K562 (cell line): Measurements from ENCODE around the gene FRMD4A. TPM values are rescaled to one million over a fixed set of nuclear protein-coding genes. Genes with fewer than 3 reads are reported as not detected.
A peak's percentile ranks its signal among the peaks of the same experiment; 100 is the strongest.

ENCODE experiments used
- ATAC-seq: fragments of 200-7000 bp; cut with Tn5 transposase; 3 replicates; pipeline ENCODE4 v1.9.1; 2020; ENCODE audit warnings: moderate library complexity
- BruUV-seq: library from RNA; stranded (reverse); fragments of 400-500 nt; replicated peaks from 2 replicates; lab custom pipeline; 2021; lab: Mats Ljungman, UMichigan
- CTCF ChIA-PET: fragments of 300-600 bp; formaldehyde crosslinking; extraction: SDS; loops from one replicate; lab custom pipeline; 2021; ENCODE audit warnings: low intra/inter-chr PET ratio; lab: Yijun Ruan, JAX
- POLR2A ChIA-PET: fragments of 300-600, 350-650 bp; sonication (Branson Sonifier 250); formaldehyde crosslinking; extraction: SDS; loops from one replicate; lab custom pipeline; 2021; ENCODE audit warnings: antibody characterized with exemption, inconsistent platforms; lab: Yijun Ruan, JAX
- DNase-seq, 4 experiments: peaks; one replicate each; pipeline versions ENCODE4 v3.0.0 to v3.0.0-alpha.2; 2011 to 2018; ENCODE audit warnings: low spot score in 3 of 4, mixed read lengths in 3 of 4; ENCODE audit errors: extremely low read depth in 1 of 4
- FAIRE-seq: peaks from 2 replicates; lab custom pipeline; 2011; peaks lifted over from hg19 to GRCh38; lab: Jason Lieb, UNC
- H2AFZ ChIP-seq: 2 replicates; pipeline ENCODE4 v1.6.0; 2011; ENCODE audit warnings: low read depth, low read length, control low read depth, inconsistent platforms
- H3K27ac ChIP-seq: fragments of 200-600 bp; 3 replicates; pipeline ENCODE4 v1.8.0; 2011; ENCODE audit warnings: low read depth, mild to moderate bottlenecking, control low read depth, inconsistent platforms, low read length, moderate library complexity, mixed read lengths; ENCODE audit errors: extremely low read depth
- H3K27me3 ChIP-seq, 2 experiments: fragments of 300-600 bp in 1 of 2; 2 replicates in 1 of 2; 3 replicates in 1 of 2; pipeline versions ENCODE4 v1.6.0 to v1.8.0; 2011; ENCODE audit warnings: inconsistent platforms in 2 of 2, low read length in 2 of 2, mild to moderate bottlenecking in 1 of 2, mixed read lengths in 1 of 2, moderate library complexity in 1 of 2; ENCODE audit not compliant: control insufficient read depth in 2 of 2, insufficient read depth in 2 of 2
- H3K36me3 ChIP-seq: fragments of 300-600 bp; 3 replicates; pipeline ENCODE4 v1.8.0; 2011; ENCODE audit warnings: mild to moderate bottlenecking, low read length, inconsistent platforms; ENCODE audit not compliant: control insufficient read depth, insufficient read depth
- H3K4me1 ChIP-seq, 2 experiments: fragments of 200-600 bp in 1 of 2; replicated peaks in 1 of 2; 2 replicates in 1 of 2; 3 replicates in 1 of 2; pipeline versions ENCODE4 v1.5.1 to v1.8.0; 2011; ENCODE audit warnings: inconsistent platforms in 2 of 2, low read length in 2 of 2, mild to moderate bottlenecking in 1 of 2, mixed read lengths in 1 of 2, moderate library complexity in 1 of 2; ENCODE audit not compliant: control insufficient read depth in 2 of 2, insufficient read depth in 2 of 2
- H3K4me2 ChIP-seq: 2 replicates; pipeline ENCODE4 v1.6.1; 2011; ENCODE audit warnings: low read length, control low read depth, inconsistent platforms, mixed read lengths; ENCODE audit not compliant: insufficient read depth
- H3K4me3 ChIP-seq: fragments of 200-600 bp; sonication (generic), shearing (Covaris generic); 2 replicates; pipeline ENCODE4 v1.5.1; 2016; ENCODE audit warnings: control low read depth, inconsistent platforms
- H3K79me2 ChIP-seq: fragments of 200-600 bp; 3 replicates; pipeline ENCODE4 v1.8.0; 2011; ENCODE audit warnings: low read length, inconsistent platforms; ENCODE audit not compliant: control insufficient read depth, insufficient read depth
- H3K9ac ChIP-seq, 2 experiments: 2 replicates each; pipeline versions ENCODE4 v1.6.0 to v1.6.1; 2011; ENCODE audit warnings: low read depth in 2 of 2, low read length in 2 of 2, control low read depth in 1 of 2, inconsistent platforms in 1 of 2, mild to moderate bottlenecking in 1 of 2, mixed read lengths in 1 of 2; ENCODE audit not compliant: insufficient read depth in 1 of 2
- H3K9me1 ChIP-seq: one replicate; pipeline ENCODE4 v1.6.0; 2011; ENCODE audit warnings: inconsistent platforms, mild to moderate bottlenecking, low read length, moderate library complexity; ENCODE audit not compliant: control insufficient read depth, insufficient read depth
- H3K9me3 ChIP-seq: replicated peaks from 2 replicates; pipeline ENCODE4 v1.5.1; 2011; ENCODE audit warnings: low read depth, low read length, inconsistent platforms; ENCODE audit not compliant: control insufficient read depth, insufficient read depth
- H4K20me1 ChIP-seq: replicated peaks from 2 replicates; pipeline ENCODE4 v1.6.1; 2011; ENCODE audit warnings: low read length, inconsistent platforms, mixed read lengths; ENCODE audit not compliant: control insufficient read depth, insufficient read depth
- BCL6 ChIP-seq: fragments of 250-450 bp; sonication (Bioruptor Pico); IDR thresholded peaks from 2 replicates; pipeline ENCODE4 v1.4.0; 2020
- CREB1 ChIP-seq, 2 experiments: sonication (generic) in 1 of 2; formaldehyde crosslinking in 1 of 2; IDR thresholded peaks; 2 replicates each; pipeline versions ENCODE4 v1.6.1 to v1.8.0; 2012 to 2022; ENCODE audit warnings: inconsistent platforms in 1 of 2, mild to moderate bottlenecking in 1 of 2, missing genetic modification reagents in 1 of 2, moderate library complexity in 1 of 2
- GABPB2 ChIP-seq: fragments of 250-450 bp; sonication (Bioruptor Pico); conservative IDR thresholded peaks from 2 replicates; pipeline ENCODE4 v1.5.1; 2021; ENCODE audit warnings: mild to moderate bottlenecking
- KAT2B ChIP-seq: IDR thresholded peaks from one replicate; pipeline ENCODE4 v1.6.1; 2012; ENCODE audit warnings: low read depth, mild to moderate bottlenecking, control low read depth, inconsistent platforms, low read length, moderate library complexity
- NEUROD1 ChIP-seq: fragments of 150-350 bp; IDR thresholded peaks from 2 replicates; pipeline ENCODE4 v1.6.1; 2014; ENCODE audit warnings: borderline replicate concordance, low read length, low read depth; ENCODE audit not compliant: partially characterized antibody
- NONO ChIP-seq, 2 experiments: fragments of 200-400 bp in 1 of 2; fragments of 450-650 bp in 1 of 2; formaldehyde crosslinking in 1 of 2; IDR thresholded peaks; 2 replicates each; pipeline ENCODE4 v1.6.1; 2017; ENCODE audit warnings: low read depth in 2 of 2, mild to moderate bottlenecking in 2 of 2, moderate library complexity in 2 of 2, low read length in 1 of 2
- PPARD ChIP-seq: fragments of 250-450 bp; sonication (Bioruptor Pico); IDR thresholded peaks from 2 replicates; pipeline ENCODE4 v1.8.0; 2022; ENCODE audit warnings: inconsistent platforms, mild to moderate bottlenecking, moderate library complexity
- SMC3 ChIP-seq: conservative IDR thresholded peaks from 2 replicates; pipeline ENCODE4 v1.6.1; 2011; ENCODE audit warnings: low read depth, low read length, improper control_type of control experiment; ENCODE audit not compliant: insufficient read depth
- YY1 ChIP-seq, 3 experiments: IDR thresholded peaks; 2 replicates each; pipeline ENCODE4 v1.6.1; 2011; ENCODE audit warnings: low read length in 2 of 3, mild to moderate bottlenecking in 2 of 3, moderate library complexity in 2 of 3, borderline replicate concordance in 1 of 3, control low read depth in 1 of 3, low read depth in 1 of 3; ENCODE audit not compliant: insufficient read depth in 3 of 3, insufficient replicate concordance in 2 of 3, control insufficient read depth in 1 of 3, insufficient read length in 1 of 3; ENCODE audit errors: extremely low read depth in 1 of 3
- ZNF316 ChIP-seq: fragments of 450-650 bp; IDR thresholded peaks from 2 replicates; pipeline ENCODE4 v1.6.1; 2016
- ZNF589 ChIP-seq: fragments of 200-800 bp; sonication (Bioruptor generic); IDR thresholded peaks from 2 replicates; pipeline ENCODE4 v1.6.1; 2016; ENCODE audit warnings: low read depth, missing genetic modification characterization, missing compliant biosample characterization
- WGBS: fragments of 100-300 bp; shearing (Covaris generic); methylation state at CpG from one replicate; pipeline ENCODE4 v1.1.6; 2016; ENCODE audit warnings: low coverage, mixed read lengths; ENCODE audit not compliant: insufficient coverage; ENCODE audit errors: missing lambda C conversion rate; 5-methylcytosine and 5-hydroxymethylcytosine counted together
- in situ Hi-C: fragments of 300-500 bp; cut with MboI; formaldehyde crosslinking; loops from 4 replicates; pipeline ENCODE4 v1.15.0; 2018; ENCODE audit warnings: inconsistent platforms, mixed read lengths
- intact Hi-C: fragments of 100-400 bp; cut with micrococcal nuclease; formaldehyde crosslinking; loops from 2 replicates; pipeline ENCODE4 v1.14.2; 2022
- polyA plus RNA-seq, 8 experiments: library from polyadenylated mRNA; depleted of rRNA in 4 of 8; stranded (reverse) in 5 of 8; unstranded in 3 of 8; fragments of >200 nt; fragmentation: Nextera tagmentation in 2 of 8; fragmentation: Illumina TruSeq in 1 of 8; extraction: Ambion mirVana in 2 of 8; extraction: Trizol in 1 of 8; gene quantifications; 2 replicates each; pipeline versions ENCODE4 v1.2.1 to v1.2.3, GENCODE V29; 2011 to 2014; ENCODE audit warnings: inconsistent platforms in 1 of 8, missing spikeins in 1 of 8
- total RNA-seq, 7 experiments: library from RNA; depleted of rRNA in 6 of 7; stranded (reverse); fragments of >200 nt in 6 of 7; fragmentation: Illumina TruSeq in 2 of 7; extraction: Trizol in 2 of 7; gene quantifications; 2 replicates each; pipeline versions ENCODE4 v1.2.1 to v1.2.3, GENCODE V29; 2011 to 2021; ENCODE audit warnings: low replicate concordance in 1 of 7
- TF ChIP-seq, protein P1 (sequence below): IDR thresholded peaks from 2 replicates; pipeline ENCODE4 v1.6.1; 2011; ENCODE audit warnings: borderline replicate concordance, low read depth, mild to moderate bottlenecking, moderate library complexity, low read length; ENCODE audit not compliant: insufficient read depth, poor library complexity, severe bottlenecking
- TF ChIP-seq, protein P2 (sequence below): fragments of 450-650 bp; formaldehyde crosslinking; IDR thresholded peaks from 2 replicates; pipeline ENCODE4 v1.4.0; 2022; ENCODE audit warnings: missing genetic modification characterization
- TF ChIP-seq, protein P3 (sequence below): fragments of 250-450 bp; sonication (Bioruptor Pico); IDR thresholded peaks from 2 replicates; pipeline ENCODE4 v1.8.0; 2022; ENCODE audit warnings: moderate library complexity, mild to moderate bottlenecking, inconsistent platforms

The FRMD4A gene
- total and polyA plus RNA-seq, 9 of the 15 experiments (the other 6 are each of a cell fraction or from before 2014, with no cell fraction given), result 0.80 to 5.2 (median 3.0) TPM

DNA sequence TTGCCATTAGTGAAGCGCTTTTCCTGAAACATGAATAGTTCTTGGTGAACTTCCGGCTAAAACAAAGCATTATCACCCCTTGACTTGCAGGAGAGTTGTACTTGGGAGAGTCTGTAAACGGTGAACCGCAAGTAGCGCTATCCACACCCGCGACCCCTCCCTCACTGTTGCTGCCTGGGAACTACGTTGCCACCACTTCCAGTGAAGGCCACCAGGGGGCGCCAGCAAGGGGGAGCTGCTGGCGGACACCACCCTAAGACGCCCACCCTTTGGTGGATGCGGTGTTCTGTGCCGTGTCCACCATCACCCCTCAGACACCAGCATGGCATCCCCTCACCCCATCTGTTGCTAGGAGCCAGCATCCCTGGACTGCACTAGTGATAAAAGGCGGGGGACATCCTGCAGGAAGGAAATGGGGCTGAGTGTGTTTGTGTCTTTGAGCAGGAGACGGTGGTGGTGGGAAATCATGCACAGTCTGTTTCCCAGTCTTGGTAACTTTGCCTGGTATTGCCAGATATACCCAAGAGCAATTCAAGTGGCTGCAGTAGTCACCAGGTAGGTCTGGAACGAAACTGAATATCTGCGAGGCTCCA, 298.2 kb downstream of the FRMD4A start (continued):
- TF ChIP-seq, protein P1, sequence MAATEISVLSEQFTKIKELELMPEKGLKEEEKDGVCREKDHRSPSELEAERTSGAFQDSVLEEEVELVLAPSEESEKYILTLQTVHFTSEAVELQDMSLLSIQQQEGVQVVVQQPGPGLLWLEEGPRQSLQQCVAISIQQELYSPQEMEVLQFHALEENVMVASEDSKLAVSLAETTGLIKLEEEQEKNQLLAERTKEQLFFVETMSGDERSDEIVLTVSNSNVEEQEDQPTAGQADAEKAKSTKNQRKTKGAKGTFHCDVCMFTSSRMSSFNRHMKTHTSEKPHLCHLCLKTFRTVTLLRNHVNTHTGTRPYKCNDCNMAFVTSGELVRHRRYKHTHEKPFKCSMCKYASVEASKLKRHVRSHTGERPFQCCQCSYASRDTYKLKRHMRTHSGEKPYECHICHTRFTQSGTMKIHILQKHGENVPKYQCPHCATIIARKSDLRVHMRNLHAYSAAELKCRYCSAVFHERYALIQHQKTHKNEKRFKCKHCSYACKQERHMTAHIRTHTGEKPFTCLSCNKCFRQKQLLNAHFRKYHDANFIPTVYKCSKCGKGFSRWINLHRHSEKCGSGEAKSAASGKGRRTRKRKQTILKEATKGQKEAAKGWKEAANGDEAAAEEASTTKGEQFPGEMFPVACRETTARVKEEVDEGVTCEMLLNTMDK, result peak; percentile 58
- TF ChIP-seq SMC3 (peak; percentile 68), CREB1 (IDR thresholded peaks at IDR 0.05) (0 out of 2 replicates have a peak, but pooled peaks have one; percentile 23), CREB1 (CRISPR knock-in tag; IDR thresholded peaks at IDR 0.05) (no peak)

DNA sequence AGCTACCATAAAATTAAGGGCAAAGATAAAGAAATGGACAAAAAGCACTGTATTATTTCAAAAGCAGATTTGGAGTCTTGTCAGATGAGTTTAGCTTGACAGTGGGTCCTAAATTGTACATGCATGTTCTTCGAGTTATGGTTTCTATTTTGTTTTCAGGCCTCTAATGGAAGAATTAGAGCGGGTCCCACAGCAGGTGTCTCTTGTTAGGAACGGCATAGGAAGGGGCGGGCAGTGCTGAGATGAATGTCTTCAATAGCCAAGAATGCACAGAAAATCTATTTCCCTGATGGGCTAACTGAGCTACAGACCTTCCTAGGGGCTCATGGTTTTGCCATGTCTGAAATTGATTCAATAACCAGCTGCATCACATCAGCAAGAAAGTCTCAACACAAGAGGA, 304.4 kb downstream of the FRMD4A start:
- intact Hi-C loops, result no loop called here
- Histone ChIP-seq H3K79me2 (no peaks in the 10 kb centered on the region), H3K9me3 (no peaks in the 10 kb centered on the region), H3K36me3 (no peaks in the 10 kb centered on the region), H3K27me3 (peaks cover 4 to 12% of the 10 kb centered on the region in 2 experiments), H3K4me2 (no peak overlapping the region), H3K27ac (no peak overlapping the region), H2AFZ (no peak overlapping the region), H4K20me1 (no peaks in the 10 kb centered on the region), H3K4me3 (no peak overlapping the region), H3K4me1 (no peaks in the 10 kb centered on the region), H3K9me1 (no peaks in the 10 kb centered on the region), H3K9ac (no peak overlapping the region)
- in situ Hi-C loops, result no loop called here
- ChIA-PET POLR2A (interaction anchor here (0.6 to 1.4 kb wide), 2 partner anchors 18 to 140 kb away, joined by 3 to 5 read pairs; no protein-coding TSS in a partner anchor), CTCF (interaction anchor here (0.7 kb wide), 1 partner anchor 558 kb away, joined by 3 read pairs; no protein-coding TSS in a partner anchor)
- DNase-seq, result no peak
- 2% methylated on average over 4 of the region's 4 CpGs for WGBS
- no TSS peak for BruUV-seq
- no peak for FAIRE-seq
- no peak for ATAC-seq
- no peak for TF ChIP-seq BCL6
- TF ChIP-seq ZNF316, result no peak
- TF ChIP-seq, protein P2, sequence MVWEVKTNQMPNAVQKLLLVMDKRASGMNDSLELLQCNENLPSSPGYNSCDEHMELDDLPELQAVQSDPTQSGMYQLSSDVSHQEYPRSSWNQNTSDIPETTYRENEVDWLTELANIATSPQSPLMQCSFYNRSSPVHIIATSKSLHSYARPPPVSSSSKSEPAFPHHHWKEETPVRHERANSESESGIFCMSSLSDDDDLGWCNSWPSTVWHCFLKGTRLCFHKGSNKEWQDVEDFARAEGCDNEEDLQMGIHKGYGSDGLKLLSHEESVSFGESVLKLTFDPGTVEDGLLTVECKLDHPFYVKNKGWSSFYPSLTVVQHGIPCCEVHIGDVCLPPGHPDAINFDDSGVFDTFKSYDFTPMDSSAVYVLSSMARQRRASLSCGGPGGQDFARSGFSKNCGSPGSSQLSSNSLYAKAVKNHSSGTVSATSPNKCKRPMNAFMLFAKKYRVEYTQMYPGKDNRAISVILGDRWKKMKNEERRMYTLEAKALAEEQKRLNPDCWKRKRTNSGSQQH, result no peak
- no peak for TF ChIP-seq GABPB2 (CRISPR knock-in tag)
- no peak for TF ChIP-seq YY1 (IDR thresholded peaks at IDR 0.05; ENCODE audit: borderline replicate concordance in 1 of 3, control insufficient read depth in 1 of 3, extremely low read depth in 1 of 3, insufficient read depth in 3 of 3, insufficient read length in 1 of 3, insufficient replicate concordance in 2 of 3, low read depth in 1 of 3, low read length in 2 of 3)
- TF ChIP-seq NONO (IDR thresholded peaks at IDR 0.05; ENCODE audit: low read depth in 2 of 2, low read length in 1 of 2), result no peak
- TF ChIP-seq ZNF589, result no peak
- TF ChIP-seq, protein P3, sequence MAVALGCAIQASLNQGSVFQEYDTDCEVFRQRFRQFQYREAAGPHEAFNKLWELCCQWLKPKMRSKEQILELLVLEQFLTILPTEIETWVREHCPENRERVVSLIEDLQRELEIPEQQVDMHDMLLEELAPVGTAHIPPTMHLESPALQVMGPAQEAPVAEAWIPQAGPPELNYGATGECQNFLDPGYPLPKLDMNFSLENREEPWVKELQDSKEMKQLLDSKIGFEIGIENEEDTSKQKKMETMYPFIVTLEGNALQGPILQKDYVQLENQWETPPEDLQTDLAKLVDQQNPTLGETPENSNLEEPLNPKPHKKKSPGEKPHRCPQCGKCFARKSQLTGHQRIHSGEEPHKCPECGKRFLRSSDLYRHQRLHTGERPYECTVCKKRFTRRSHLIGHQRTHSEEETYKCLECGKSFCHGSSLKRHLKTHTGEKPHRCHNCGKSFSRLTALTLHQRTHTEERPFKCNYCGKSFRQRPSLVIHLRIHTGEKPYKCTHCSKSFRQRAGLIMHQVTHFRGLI (CRISPR knock-in tag), result no peak
- no peak for TF ChIP-seq PPARD (CRISPR knock-in tag)
- TF ChIP-seq KAT2B, result no peak
- TF ChIP-seq SMC3, result no peak
- no peak for TF ChIP-seq NEUROD1
